HAP-1 (cell line): Measurements from ENCODE around the gene SNAI3.

ENCODE experiments used
- DNase-seq, 2 experiments: peaks; one replicate each; pipeline ENCODE4 v3.0.0-alpha.2; 2016 to 2020; ENCODE audit warnings: low spot score in 2 of 2
- H3K27me3 ChIP-seq: fragments of 250-450 bp; sonication (Bioruptor Pico); 2 replicates; pipeline ENCODE4 v1.5.1; 2020; ENCODE audit warnings: low read depth, mild to moderate bottlenecking, moderate library complexity
- H3K36me3 ChIP-seq: fragments of 250-450 bp; sonication (Bioruptor Pico); replicated peaks from 2 replicates; pipeline ENCODE4 v1.5.1; 2020; ENCODE audit warnings: mild to moderate bottlenecking
- H3K4me1 ChIP-seq: fragments of 250-450 bp; sonication (Bioruptor Pico); 2 replicates; pipeline ENCODE4 v1.5.1; 2020; ENCODE audit warnings: mild to moderate bottlenecking
- H3K4me3 ChIP-seq: fragments of 250-450 bp; sonication (Bioruptor Pico); 2 replicates; pipeline ENCODE4 v1.5.1; 2020; ENCODE audit warnings: mild to moderate bottlenecking, moderate library complexity
- H3K9me3 ChIP-seq: fragments of 250-450 bp; sonication (Bioruptor Pico); 2 replicates; pipeline ENCODE4 v1.5.1; 2020; ENCODE audit warnings: mild to moderate bottlenecking, moderate library complexity
- in situ Hi-C: fragments of 300-500 bp; cut with MboI; formaldehyde crosslinking; loops from 3 replicates; pipeline ENCODE4 v1.14.3; 2020; ENCODE audit warnings: low sequenced_read_pairs, inconsistent platforms, mixed read lengths

SNAI3 gene

DNA sequence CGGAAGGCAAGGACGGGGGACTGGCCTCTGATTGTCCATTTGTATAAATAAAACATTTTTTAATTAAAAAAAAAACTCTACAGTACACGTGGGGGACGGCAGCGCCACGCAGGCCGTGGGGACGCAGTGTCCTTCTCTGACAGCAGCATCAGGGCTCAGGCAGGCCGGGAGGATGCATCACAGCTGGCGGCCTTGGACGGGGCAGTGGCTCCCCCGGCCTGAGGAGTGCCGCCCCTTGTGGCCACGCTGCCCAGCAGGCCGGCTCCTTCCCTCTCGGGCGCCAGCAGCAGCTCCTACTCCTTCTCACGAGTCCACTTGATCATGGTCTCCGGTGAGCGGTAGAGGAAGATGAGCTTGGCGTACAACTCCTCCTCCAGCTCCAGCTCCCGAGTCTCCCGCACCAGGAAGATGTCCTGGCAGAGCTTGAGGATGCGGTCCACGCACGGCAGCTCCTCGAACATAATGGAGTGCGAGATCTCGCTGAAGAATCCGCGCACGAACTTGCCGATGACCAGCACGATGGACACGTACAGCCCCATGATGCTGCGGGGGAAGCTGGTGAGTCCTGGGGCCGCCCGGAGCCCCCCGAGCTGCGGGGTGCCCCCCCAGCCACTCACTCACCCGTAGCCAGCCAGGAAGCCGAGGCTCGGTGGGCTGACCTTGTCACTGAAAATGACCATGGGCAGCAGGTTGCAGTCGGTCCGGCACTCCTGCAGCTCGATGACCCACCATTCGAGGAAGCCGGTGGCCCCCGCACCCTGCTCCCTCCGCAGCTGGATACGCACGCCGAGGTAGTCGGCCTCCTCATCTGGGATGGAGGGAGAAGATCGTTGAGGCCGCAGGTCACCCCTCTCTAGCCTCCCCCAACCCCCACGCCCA, 29.2 kb upstream of the SNAI3 start:
- Histone ChIP-seq H3K9me3 (no peaks in the 10 kb centered on the region), H3K4me3 (no peak overlapping the region), H3K36me3 (peaks cover 68% of the 10 kb centered on the region), H3K27me3 (no peaks in the 10 kb centered on the region), H3K4me1 (no peaks in the 10 kb centered on the region)
- no peak for DNase-seq
- in situ Hi-C loops: no loop called here

GRCh38 chr16:88714420-88715302, 28.4 kb upstream of the SNAI3 start:
- in situ Hi-C loops: no loop called here
- H3K36me3 ChIP-seq: peaks cover 62% of the 10 kb centered on the region
- no peak for DNase-seq
- H3K4me1 ChIP-seq: no peaks in the 10 kb centered on the region
- H3K4me3 ChIP-seq: no peak overlapping the region
- H3K27me3 ChIP-seq: no peaks in the 10 kb centered on the region
- no peaks in the 10 kb centered on the region for H3K9me3 ChIP-seq

DNA sequence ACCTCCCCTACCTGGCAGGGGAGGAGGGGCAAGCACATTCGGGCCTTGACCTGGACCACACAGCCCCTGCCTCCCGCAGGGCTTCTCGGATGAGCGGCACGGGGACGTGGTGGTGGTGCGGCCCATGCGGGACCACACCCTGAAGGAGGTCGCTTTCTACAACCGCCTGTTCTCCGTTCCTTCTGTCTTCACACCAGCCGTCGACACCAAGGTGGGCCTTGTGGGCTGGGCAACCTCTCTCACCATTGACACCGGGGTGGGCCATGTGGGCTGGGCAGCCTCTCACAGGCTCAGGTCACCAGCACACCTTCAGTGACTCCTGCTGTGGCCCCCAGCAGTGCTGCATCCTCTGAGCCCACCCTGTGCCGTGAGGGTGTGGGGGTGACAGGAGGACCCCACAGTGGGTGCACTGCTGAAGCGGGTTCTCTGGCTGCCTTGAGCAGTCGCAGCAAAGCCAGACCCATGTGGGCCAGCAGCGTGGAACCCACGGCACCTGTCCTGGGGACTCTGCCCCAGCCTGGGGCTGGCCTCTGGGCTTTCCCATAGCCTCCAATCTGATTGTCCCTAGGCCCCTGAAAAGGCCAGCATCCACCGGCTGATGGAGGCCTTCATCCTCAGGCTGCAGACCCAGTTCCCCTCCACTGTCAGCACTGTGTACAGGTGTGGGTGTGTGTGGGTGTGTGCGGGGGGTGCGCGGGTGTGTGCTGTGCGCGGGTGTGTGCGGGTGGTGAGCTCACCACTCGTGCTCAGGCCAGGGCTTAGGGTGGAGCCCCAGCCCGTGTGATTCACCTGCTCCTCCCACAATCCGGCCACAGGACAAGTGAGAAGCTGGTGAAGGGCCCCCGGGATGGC, 27.5 kb upstream of the SNAI3 start:
- in situ Hi-C loops: no loop called here
- DNase-seq: no peak
- Histone ChIP-seq H3K4me3 (no peak overlapping the region), H3K9me3 (no peaks in the 10 kb centered on the region), H3K4me1 (no peaks in the 10 kb centered on the region), H3K36me3 (peaks cover 53% of the 10 kb centered on the region), H3K27me3 (no peaks in the 10 kb centered on the region)

GRCh38 chr16:88713054-88713453, 26.7 kb upstream of the SNAI3 start:
- H3K27me3 ChIP-seq: no peaks in the 10 kb centered on the region
- in situ Hi-C loops: no loop called here
- no peaks in the 10 kb centered on the region for H3K9me3 ChIP-seq
- H3K36me3 ChIP-seq: peaks cover 49% of the 10 kb centered on the region
- no peak overlapping the region for H3K4me3 ChIP-seq
- no peaks in the 10 kb centered on the region for H3K4me1 ChIP-seq
- DNase-seq: no peak

- no peak for DNase-seq
- no peaks in the 10 kb centered on the region for H3K9me3 ChIP-seq
- H3K4me3 ChIP-seq: no peak overlapping the region
- H3K36me3 ChIP-seq: peaks cover 44% of the 10 kb centered on the region
- no peaks in the 10 kb centered on the region for H3K27me3 ChIP-seq
- in situ Hi-C loops: no loop called here
- H3K4me1 ChIP-seq: peaks cover under 1% of the 10 kb centered on the region
These were observed 26.2 kb upstream of the SNAI3 start for GRCh38 chr16:88712362-88712979.

DNA sequence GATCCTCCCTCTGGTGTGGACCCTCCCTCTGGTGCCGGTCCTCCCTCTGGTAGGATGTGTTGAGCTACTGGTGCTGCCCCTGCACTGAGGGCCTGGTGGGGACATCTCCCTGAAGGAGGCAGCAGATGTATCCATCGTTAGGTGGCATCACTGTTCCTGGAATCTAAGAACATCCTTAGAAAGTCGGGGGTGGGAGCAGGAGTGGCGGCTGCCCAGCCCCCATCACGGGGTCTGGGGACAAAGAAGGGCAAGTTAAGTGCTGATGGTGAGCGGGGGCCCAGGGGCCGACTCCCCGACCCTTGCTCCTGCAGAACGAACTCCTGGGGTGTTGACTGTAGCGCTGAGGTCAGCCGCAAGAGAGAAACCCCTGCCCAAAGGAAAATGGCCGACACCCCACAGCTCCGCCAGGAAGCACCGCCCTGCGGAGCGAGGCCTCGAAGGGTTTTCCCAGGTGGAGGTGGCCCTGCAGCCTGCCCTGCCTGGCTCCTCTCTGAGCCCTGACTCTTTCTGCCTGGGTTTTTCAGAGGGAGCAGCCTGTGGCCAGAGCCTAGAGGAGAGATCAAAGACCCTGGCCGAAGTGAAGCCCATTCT, 25.5 kb upstream of the SNAI3 start:
- no peaks in the 10 kb centered on the region for H3K9me3 ChIP-seq
- H3K27me3 ChIP-seq: no peaks in the 10 kb centered on the region
- peaks cover 6% of the 10 kb centered on the region for H3K4me1 ChIP-seq
- H3K4me3 ChIP-seq: no peak overlapping the region
- peaks cover 38% of the 10 kb centered on the region for H3K36me3 ChIP-seq
- in situ Hi-C loops: no loop called here
- DNase-seq: no peak

GRCh38 chr16:88710556-88710955, 24.2 kb upstream of the SNAI3 start:
- no peak overlapping the region for H3K4me3 ChIP-seq
- H3K36me3 ChIP-seq: peaks cover 27% of the 10 kb centered on the region
- no peak for DNase-seq
- H3K27me3 ChIP-seq: no peaks in the 10 kb centered on the region
- H3K9me3 ChIP-seq: no peaks in the 10 kb centered on the region
- in situ Hi-C loops: no loop called here
- peaks cover 6% of the 10 kb centered on the region for H3K4me1 ChIP-seq

GRCh38 chr16:88706965-88707826, 20.9 kb upstream of the SNAI3 start:
- peaks cover 6% of the 10 kb centered on the region; the same call in 1 of the 2 replicates for H3K36me3 ChIP-seq
- in situ Hi-C loops: no loop called here
- no peaks in the 10 kb centered on the region for H3K9me3 ChIP-seq
- no peak for DNase-seq
- H3K27me3 ChIP-seq: no peaks in the 10 kb centered on the region
- peak overlapping the region; percentile 72 for H3K4me3 ChIP-seq
- H3K4me1 ChIP-seq: peaks cover 6% of the 10 kb centered on the region

- Histone ChIP-seq H3K4me3 (peak within 1 kb of the TSS; percentile 72), H3K27me3 (no peaks in the 10 kb centered on the region), H3K4me1 (peaks cover 6% of the 10 kb centered on the region), H3K36me3 (peaks cover 6% of the 10 kb centered on the region; the same call in 1 of the 2 replicates), H3K9me3 (no peaks in the 10 kb centered on the region)
- in situ Hi-C loops: no loop called here
- peak; percentile 75 to 92 for DNase-seq
These were observed 20.1 kb upstream of the SNAI3 start, which contains the start of the genes CTU2 and RNF166 for GRCh38 chr16:88706229-88706964. Gene CTU2, plus strand, starts transcription at chr16:88706503. Its CDS starts 28 bp downstream, at chr16:88706531. Gene RNF166, minus strand, starts transcription at chr16:88706408. Its CDS starts 83 bp downstream, at chr16:88706325.

GRCh38 chr16:88705801-88706228, 19.5 kb upstream of the SNAI3 start:
- DNase-seq: peak in 1 of 2 experiments; percentile 40
- in situ Hi-C loops: no loop called here
- H3K36me3 ChIP-seq: peaks cover 6% of the 10 kb centered on the region; the same call in 1 of the 2 replicates
- peaks cover 6% of the 10 kb centered on the region for H3K4me1 ChIP-seq
- H3K4me3 ChIP-seq: peak overlapping the region; percentile 72
- H3K27me3 ChIP-seq: no peaks in the 10 kb centered on the region
- H3K9me3 ChIP-seq: no peaks in the 10 kb centered on the region

GRCh38 chr16:88705076-88705684, 18.9 kb upstream of the SNAI3 start:
- in situ Hi-C loops: no loop called here
- Histone ChIP-seq H3K9me3 (no peaks in the 10 kb centered on the region), H3K36me3 (peaks cover 12% of the 10 kb centered on the region), H3K27me3 (no peaks in the 10 kb centered on the region), H3K4me3 (peak overlapping the region; percentile 72), H3K4me1 (peaks cover 6% of the 10 kb centered on the region)
- DNase-seq: no peak
